IPS-15b (cell line): ENCODE data around the gene GDPD3.

Source experiments
- H3K27me3 ChIP-seq: one replicate; pipeline ENCODE4 v1.6.1; 2013; ENCODE audit warnings: low read length; ENCODE audit not compliant: control insufficient read depth, insufficient read depth
- H3K36me3 ChIP-seq: one replicate; pipeline ENCODE4 v1.6.1; 2013; ENCODE audit warnings: low read length; ENCODE audit not compliant: control insufficient read depth, insufficient read depth
- H3K4me1 ChIP-seq: one replicate; pipeline ENCODE4 v1.6.1; 2013; ENCODE audit warnings: mild to moderate bottlenecking, low read length; ENCODE audit not compliant: control insufficient read depth, insufficient read depth
- H3K4me3 ChIP-seq: one replicate; pipeline ENCODE4 v1.5.1; 2013; ENCODE audit warnings: low read depth, low read length
- H3K9ac ChIP-seq: one replicate; pipeline ENCODE4 v1.6.1; 2013; ENCODE audit warnings: low read depth, mild to moderate bottlenecking, low read length
- H3K9me3 ChIP-seq: one replicate; pipeline ENCODE4 v1.6.1; 2013; ENCODE audit warnings: mild to moderate bottlenecking, low read length; ENCODE audit not compliant: control insufficient read depth, insufficient read depth

The GDPD3 gene

GRCh38 chr16:30113031-30113710 is at the start of gene GDPD3:
TSS of gene GDPD3 (minus strand) at chr16:30113537. CDS start at chr16:30113478, 59 bp downstream.
- Histone ChIP-seq H3K9ac (no peak within 1 kb of the TSS), H3K9me3 (no peaks in the 10 kb centered on the region), H3K4me1 (no peaks in the 10 kb centered on the region), H3K27me3 (no peaks in the 10 kb centered on the region), H3K4me3 (no peak within 1 kb of the TSS), H3K36me3 (peaks cover 4% of the 10 kb centered on the region)

GRCh38 chr16:30157214-30157613 is 43.9 kb upstream of the GDPD3 start:
- no peak overlapping the region for H3K9ac ChIP-seq
- no peaks in the 10 kb centered on the region for H3K9me3 ChIP-seq
- H3K27me3 ChIP-seq = no peaks in the 10 kb centered on the region
- H3K4me1 ChIP-seq = no peaks in the 10 kb centered on the region
- H3K36me3 ChIP-seq = no peaks in the 10 kb centered on the region
- no peak overlapping the region for H3K4me3 ChIP-seq

DNA sequence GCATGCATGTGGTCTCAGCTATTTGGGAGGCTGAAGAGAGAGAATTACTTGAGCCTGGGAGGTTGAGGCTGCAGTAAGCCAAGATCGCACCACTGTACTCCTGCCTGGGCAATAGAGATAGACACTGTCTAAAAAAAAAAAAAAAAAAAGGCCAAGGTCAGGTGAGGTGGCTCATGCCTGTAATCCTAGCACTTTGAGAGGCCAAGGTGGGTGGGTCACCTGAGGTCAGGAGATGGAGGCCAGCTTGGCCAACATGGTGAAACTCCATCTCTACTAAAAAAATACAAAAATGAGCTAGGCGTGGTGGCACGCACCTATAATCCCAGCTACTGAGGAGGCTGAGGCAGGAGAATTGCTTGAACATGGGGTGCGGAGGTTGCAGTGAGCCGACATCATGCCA is 41.9 kb upstream of the GDPD3 start:
- Histone ChIP-seq H3K36me3 (no peaks in the 10 kb centered on the region), H3K9ac (no peak overlapping the region), H3K4me1 (no peaks in the 10 kb centered on the region), H3K4me3 (no peak overlapping the region), H3K27me3 (no peaks in the 10 kb centered on the region), H3K9me3 (no peaks in the 10 kb centered on the region)

- no peak overlapping the region for H3K4me3 ChIP-seq
- H3K9me3 ChIP-seq = no peaks in the 10 kb centered on the region
- H3K27me3 ChIP-seq = no peaks in the 10 kb centered on the region
- no peak overlapping the region for H3K9ac ChIP-seq
- H3K4me1 ChIP-seq = no peaks in the 10 kb centered on the region
- H3K36me3 ChIP-seq = no peaks in the 10 kb centered on the region
These were observed 39.2 kb upstream of the GDPD3 start for GRCh38 chr16:30152517-30152916.

DNA sequence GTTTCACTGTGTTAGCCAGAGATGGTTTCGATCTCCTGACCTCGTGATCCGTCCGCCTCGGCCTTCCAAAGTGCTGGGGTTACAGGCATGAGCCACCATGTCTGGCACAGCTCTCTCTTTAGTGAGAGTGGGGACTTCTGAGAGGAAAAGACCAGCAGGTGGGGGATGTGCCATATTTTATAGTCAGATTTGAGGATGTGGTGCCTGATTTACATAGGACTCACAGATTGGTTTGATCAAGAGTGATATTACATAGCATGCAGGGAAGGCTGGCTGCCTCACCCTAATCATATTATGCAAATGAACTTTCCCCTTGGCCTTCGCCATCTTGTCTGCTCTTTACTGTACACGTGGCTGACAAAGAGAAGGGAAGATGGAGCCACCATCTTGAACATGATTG is 37.8 kb upstream of the GDPD3 start:
- Histone ChIP-seq H3K27me3 (no peaks in the 10 kb centered on the region), H3K9ac (no peak overlapping the region)

DNA sequence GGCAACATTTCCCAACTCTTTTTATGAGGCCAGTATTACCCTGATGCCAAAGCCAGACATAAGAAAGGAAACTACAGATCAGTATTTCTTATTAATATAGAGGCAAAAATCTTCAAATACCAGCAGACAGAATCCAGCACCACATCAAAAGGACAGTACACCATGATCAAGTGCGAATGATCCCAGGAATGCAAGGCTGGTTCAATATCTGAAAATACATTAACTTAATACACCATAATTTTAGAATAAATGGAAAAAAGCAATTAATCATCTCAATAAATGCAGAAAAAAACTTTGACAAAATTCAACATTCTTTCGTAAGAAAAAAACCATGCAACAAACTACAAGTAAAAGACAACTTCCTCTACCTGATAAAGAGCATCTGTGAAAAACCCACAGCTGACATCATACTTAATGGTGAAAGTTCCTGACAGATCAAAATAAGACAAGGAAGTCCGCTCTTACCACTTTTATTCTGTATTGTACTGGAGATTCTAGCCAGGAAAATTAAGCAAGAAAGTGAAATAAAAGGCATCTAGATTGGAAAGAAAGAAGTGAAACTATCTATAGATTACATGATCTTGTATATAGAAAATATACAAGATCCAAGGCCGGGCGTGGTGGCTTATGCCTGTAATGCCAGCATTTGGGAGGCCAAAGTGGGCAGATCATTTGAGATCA is 36.1 kb upstream of the GDPD3 start:
- Histone ChIP-seq H3K9me3 (no peaks in the 10 kb centered on the region), H3K4me1 (no peaks in the 10 kb centered on the region), H3K9ac (no peak overlapping the region), H3K36me3 (no peaks in the 10 kb centered on the region), H3K4me3 (no peak overlapping the region), H3K27me3 (no peaks in the 10 kb centered on the region)

More for the DNA sequence above, 37.8 kb upstream of the GDPD3 start:
- Histone ChIP-seq H3K36me3 (no peaks in the 10 kb centered on the region), H3K9me3 (no peaks in the 10 kb centered on the region), H3K4me1 (no peaks in the 10 kb centered on the region), H3K4me3 (no peak overlapping the region)

DNA sequence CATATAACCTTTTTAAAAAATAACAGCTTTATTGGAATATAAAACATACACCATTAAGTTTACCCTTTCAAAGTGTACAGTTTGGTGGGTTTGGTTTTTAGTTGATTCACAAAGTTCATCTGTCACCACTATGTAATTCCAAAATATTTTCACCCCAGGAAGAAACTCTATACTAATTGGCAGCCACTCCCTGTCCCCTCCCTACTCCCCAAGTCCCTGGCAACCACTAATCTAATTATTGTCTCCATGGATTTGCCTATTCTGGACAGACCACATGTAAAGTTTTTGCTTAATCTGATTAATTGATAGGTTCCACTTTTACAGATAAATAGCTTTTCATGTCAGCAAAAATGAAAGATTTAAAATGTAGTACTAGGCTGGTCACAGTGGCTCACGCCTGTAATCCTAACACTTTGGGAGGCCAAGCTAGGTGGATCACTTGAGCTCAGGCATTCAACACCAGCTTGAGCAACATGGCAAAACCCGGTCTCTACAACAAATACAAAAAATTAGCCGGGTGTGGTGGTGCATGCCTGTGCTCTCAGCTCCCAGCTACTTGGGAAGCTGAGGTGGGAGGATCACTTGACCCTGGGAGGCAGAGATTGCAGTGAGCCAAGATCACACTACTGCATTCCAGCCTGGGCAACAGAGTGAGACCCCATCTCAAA is 34.6 kb upstream of the GDPD3 start:
- no peak overlapping the region for H3K9ac ChIP-seq

GRCh38 chr16:30145657-30146056 is 32.3 kb upstream of the GDPD3 start:
- Histone ChIP-seq H3K36me3 (no peaks in the 10 kb centered on the region), H3K4me1 (no peaks in the 10 kb centered on the region), H3K9ac (no peak overlapping the region), H3K27me3 (no peaks in the 10 kb centered on the region), H3K4me3 (no peak overlapping the region), H3K9me3 (no peaks in the 10 kb centered on the region)

More for the DNA sequence above, 34.6 kb upstream of the GDPD3 start:
- Histone ChIP-seq H3K9me3 (no peaks in the 10 kb centered on the region), H3K4me1 (no peaks in the 10 kb centered on the region), H3K4me3 (no peak overlapping the region), H3K36me3 (no peaks in the 10 kb centered on the region), H3K27me3 (no peaks in the 10 kb centered on the region)

- no peaks in the 10 kb centered on the region for H3K36me3 ChIP-seq
- no peak overlapping the region for H3K4me3 ChIP-seq
- no peaks in the 10 kb centered on the region for H3K4me1 ChIP-seq
- no peaks in the 10 kb centered on the region for H3K9me3 ChIP-seq
- no peaks in the 10 kb centered on the region for H3K27me3 ChIP-seq
- H3K9ac ChIP-seq = no peak overlapping the region
These were observed 31.6 kb upstream of the GDPD3 start for GRCh38 chr16:30144917-30145316.

- Histone ChIP-seq H3K36me3 (no peaks in the 10 kb centered on the region), H3K27me3 (no peaks in the 10 kb centered on the region), H3K4me1 (no peaks in the 10 kb centered on the region), H3K9ac (no peak overlapping the region), H3K9me3 (no peaks in the 10 kb centered on the region), H3K4me3 (no peak overlapping the region)
These were observed 30.7 kb upstream of the GDPD3 start for GRCh38 chr16:30144017-30144416.

GRCh38 chr16:30143347-30143702 is 30.0 kb upstream of the GDPD3 start:
- Histone ChIP-seq H3K9ac (no peak overlapping the region), H3K27me3 (no peaks in the 10 kb centered on the region), H3K4me3 (no peak overlapping the region), H3K36me3 (no peaks in the 10 kb centered on the region), H3K4me1 (no peaks in the 10 kb centered on the region), H3K9me3 (no peaks in the 10 kb centered on the region)
